Hematopoietic multipotent progenitor cell treated with erythropoietin and hydrocortisone succinate and interleukin-3 and kit ligand, for 6 days (in vitro differentiated cells): ENCODE data around the gene ARHGEF3.

Experiments used
- DNase-seq: peaks from one replicate; pipeline ENCODE4 v3.0.0-alpha.2; 2015

The ARHGEF3 gene

DNA sequence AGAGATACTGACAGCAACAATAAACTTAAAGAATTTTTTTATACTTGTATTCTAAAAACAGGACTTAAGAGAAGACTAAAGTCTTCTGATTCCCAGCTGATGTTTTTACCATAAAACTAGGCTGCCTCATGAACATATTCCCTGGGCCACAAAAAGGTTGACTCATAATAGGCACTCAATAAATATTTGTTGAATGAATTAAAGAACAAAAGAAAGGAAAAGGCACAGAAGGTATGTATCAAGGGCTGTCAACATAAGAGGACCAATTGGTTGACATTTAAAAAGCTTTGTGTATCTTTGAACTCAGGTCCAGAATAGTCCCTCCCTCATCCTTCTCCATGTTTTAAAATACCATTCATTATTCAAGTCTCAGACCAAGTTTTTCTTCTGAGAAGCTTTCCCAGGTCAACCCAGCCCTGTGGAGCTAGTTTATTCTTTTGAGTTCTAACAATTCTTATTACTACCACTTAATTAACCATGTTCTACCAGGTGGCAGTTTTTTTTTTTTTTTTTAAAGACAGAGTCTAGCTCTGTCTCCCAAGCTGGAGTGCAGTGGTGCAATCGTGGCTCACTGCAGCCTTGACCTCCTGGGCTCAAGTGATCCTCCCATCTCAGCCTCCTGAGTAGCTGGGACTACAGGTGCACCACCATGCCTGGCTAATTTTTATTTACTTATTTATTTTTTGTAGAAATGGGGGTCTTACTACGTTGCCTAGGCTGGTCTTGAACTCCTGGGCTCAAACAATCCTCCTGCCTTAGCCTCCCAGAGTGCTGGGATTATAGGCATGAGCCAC, 17.5 kb upstream of the ARHGEF3 start:
- no peak for DNase-seq

DNA sequence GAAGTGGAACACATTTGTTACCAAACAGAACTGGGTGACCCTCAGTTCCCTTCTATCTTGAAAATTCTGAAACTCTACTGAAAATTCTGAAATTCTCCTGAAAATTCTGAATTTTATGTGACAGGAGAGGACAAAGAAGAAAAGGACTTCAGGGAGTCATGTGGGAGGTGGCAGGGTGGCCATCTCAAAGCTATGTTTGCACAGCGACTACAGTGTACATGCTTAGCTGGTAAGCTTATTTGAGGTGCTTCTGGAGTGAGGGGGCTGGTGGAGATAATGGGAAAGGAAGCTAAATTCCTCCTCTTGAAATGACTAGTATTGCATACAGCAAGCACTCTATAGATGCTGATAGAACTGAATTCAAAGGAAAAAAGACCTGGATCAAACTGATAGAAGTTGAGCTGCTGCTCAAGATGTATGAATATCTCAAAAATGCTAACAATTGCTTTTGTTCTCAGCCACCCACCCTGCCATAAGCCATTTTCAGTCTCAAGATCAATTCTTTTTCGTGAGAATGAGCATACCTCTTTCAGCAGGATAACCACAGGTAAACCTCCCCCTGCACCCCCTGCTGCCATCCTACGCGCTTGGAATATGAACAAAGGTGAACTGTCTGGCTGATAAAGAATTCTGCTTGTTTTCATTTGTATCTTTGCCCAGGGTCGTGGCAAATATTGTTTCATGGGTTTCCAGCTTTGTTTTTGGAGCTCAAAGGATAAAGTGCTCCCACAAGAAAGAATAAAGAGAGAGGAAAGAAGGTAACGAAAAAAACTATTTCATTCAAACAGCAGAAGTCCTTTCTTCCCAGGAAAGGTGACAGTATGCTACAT, 16.6 kb upstream of the ARHGEF3 start:
- DNase-seq: no peak

DNA sequence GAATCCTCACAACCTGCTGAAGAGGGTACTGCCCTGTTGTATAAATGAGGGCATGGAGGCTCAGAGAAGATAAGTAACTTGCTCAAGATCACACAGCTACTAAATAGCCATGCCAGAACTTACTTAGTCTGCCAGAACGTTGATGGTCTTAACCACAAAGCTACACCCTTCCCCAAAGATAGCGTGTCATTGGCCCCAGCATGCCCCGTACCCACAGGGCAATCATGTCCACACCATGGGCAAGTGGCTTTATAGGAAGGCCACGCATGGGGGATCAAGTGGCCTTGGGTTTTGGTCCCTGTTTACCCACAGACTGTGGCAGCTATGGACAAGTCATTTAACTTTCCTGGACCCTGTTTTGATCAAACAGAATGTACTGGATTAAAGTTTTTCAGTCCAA, 15.9 kb upstream of the ARHGEF3 start:
- DNase-seq: peak; percentile 44

DNA sequence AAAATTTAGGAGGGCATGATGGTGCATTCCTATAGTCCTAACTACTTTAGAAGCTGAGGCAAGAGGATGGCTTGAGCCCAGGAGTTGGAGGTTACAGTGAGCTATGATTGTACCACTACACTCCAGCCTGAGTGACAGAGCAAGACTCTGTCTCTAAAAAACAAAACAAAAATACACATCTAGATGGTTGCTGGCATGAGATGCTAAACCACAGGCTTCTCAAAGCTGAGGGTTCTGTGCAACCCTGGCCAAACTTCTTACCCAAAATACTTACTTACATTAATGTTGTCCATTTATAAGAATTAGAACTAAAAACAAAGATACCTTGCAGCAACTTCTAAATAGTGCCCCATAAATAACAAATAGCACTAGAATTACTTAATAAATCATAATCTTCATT, 14.3 kb upstream of the ARHGEF3 start:
- no peak for DNase-seq

DNA sequence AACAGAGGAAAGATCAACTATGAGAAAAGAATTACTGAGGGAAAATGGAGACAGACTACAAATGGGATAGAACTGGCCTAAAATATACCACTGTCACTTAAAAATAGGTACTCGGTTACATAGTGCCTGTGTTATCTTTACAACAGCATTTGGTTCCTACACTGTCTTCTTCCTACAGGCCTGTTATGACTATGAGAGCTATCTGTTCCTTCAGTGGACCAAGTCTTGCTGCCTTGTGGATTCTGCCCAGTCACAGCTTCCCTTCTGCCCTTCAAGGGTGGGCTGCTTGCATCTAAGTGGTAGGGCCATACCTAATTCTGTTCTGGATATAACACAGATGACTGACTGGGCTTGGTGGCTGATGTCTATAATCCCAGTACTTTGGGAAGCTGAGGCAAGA, 13.8 kb upstream of the ARHGEF3 start:
- DNase-seq: no peak

DNA sequence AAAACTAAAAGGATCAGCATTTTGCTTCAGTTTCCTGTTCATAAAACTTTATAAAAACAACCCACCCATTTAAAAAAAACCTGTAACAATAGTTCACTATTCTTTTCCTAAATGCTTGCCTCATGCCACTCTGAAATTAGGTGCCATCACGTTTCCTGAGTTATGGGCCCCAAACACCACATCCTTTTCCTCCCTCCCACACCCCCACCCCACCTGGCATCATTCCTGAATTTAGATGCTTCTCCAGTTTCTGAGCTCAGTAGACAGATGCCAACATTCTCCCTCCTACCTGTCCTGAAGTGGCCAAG, 11.9 kb upstream of the ARHGEF3 start:
- no peak for DNase-seq

- no peak for DNase-seq
These were observed 11.3 kb upstream of the ARHGEF3 start for GRCh38 chr3:56812754-56813652.

- no peak for DNase-seq
These were observed 9.9 kb upstream of the ARHGEF3 start for GRCh38 chr3:56811546-56812202.

- no peak for DNase-seq
These were observed 9.1 kb upstream of the ARHGEF3 start for GRCh38 chr3:56810577-56811545.

DNA sequence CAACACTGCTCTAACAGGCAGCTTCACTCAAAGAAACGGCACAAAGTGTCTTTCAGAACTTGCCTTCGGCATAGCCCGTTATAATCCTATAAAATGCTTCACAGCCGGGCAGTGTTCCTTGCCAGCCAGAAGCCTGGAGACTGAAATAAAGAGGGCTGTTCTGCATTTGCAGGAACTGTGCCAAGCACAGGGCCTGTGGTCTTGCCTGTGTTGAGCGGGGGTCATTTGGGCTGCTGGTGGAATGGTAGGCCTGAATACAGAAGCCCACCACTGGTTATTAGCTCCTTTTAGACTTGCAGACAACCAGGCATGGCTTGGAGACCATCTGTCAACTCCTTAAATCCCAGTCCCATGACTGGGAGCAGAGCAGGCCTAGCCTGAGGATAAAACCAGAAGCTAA, 4.7 kb upstream of the ARHGEF3 start:
- DNase-seq: no peak

DNA sequence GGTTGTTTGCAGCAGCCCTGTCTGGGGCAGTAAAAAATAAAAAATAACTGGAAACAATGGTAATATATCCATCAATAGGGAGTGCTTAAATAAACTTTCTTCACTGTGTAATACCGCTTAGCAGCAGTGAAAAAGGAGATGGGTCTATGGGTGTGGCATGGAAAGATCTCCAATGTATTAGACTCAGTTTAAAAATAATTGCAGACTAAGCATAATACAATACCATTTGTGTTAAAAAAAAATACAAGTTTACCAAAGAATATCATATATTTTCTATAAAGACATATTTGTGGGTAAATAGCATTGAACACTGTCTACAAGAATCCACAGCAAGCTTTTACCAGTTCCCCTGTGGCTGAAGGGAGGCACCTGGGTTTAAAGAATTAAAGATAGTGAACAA, 1.0 kb upstream of the ARHGEF3 start:
- DNase-seq: no peak

- no peak for DNase-seq
These were observed 613 bp upstream of the ARHGEF3 start for GRCh38 chr3:56802378-56802745.

DNA sequence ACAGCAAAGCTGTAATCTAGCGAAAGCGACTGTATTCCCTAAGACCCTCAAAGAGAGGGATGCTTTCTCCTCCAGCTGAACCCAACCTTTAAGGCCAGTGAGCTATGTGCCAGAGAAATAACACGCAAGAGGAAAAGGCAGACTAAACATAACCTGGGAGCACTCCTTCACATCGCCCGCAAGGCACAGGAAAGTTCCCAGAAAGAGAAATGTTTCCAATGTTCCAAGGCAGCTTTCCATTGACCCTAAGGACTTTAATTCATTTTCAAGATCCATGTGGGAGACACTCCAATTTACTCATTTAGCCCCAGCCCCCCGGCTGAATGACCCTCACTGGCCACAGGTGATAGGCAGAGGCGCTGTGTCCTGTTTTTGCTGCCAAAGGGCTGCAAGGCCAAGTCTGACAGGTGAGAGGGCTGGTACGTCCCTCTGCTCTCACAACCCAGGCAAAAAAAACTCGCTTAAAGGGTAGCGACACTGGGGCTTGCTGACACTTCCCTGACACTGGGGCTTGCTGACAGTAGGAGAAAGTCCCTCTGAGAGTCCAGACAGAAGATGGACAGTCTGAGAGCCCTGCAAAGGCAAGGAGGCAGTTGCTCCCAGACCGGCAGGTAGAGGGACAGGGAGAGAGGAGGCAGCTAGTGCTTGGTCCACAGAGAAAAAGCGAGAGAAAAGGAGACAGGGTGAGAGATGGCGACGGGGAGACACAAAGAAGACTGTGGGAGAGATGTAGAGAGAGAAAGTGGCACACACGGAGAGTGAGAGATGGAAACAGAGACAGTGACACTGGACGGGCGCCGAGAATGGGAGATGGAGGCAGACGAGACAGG, 702 bp downstream of the ARHGEF3 start:
- DNase-seq: peak; percentile 28

DNA sequence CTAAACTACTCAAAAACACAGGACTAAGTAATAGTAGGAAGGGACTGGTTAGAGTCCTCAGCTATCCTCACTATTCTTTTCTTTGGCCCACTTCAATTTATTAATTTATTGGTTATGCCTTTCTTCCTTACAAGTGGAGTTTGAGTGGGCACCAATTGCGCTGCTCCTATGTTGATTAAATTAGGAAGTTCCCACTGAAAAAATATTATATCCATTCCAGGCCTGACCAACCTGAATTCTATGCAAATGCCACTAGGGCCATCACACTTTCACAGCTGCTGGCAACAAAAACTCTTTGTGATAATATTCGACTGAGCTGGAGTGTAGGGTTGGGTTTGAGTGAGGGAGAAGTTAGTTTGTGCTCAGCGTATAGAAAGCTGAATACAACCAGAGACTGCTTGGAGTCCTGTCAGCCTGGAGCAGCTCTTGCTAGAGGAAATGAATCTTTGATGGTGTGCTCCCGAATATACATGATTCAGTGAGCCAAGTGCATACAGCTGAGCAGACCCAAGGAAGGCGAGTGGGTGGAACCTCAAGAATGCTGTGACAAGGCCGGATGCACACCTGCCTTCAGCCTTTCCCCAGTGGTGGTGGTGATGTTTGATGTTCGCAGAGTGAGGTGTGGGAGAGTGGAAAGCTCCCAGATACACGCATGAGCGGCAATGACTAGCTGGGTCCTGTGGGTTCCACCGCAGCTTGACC, 1.5 kb downstream of the ARHGEF3 start:
- DNase-seq: no peak

GRCh38 chr3:56799251-56799882, 2.4 kb downstream of the ARHGEF3 start:
- peak; percentile 92 for DNase-seq

- no peak for DNase-seq
These were observed 4.8 kb downstream of the ARHGEF3 start for GRCh38 chr3:56796996-56797395.

DNA sequence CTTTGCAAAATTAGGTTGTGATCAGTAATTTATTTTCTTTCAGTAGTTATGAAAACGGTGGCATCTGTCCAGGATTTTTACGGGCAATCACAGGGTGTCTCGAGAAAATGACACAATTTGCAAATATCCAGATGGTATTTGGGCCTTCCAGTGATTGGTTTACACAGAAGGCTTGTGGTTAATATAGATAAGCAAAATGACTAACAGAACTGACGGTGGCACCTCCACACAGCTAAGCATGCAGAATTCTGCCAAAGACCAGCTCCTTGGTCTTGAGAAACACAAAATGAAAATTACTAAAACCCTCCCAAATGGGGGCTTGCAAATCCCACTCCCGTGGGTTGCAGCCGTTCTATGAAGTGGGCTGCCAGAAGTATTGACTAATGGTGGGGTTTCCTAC, 5.5 kb downstream of the ARHGEF3 start:
- peak; percentile 89 for DNase-seq

DNA sequence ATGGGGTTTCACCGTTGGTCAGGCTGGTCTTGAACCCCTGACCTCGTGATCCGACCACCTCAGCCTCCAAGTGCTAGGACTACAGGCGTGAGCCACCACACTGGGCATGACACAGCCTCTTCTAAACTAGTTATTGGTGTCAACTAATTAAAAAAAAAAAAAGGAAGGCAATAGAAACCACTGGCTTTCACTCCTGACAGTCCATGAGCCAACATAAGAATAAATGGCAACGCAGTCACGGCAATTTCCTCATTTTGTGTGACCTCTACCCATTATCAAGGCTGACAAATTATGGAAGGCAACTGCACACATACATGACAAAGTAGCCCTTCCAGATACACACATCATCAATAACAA, 5.9 kb downstream of the ARHGEF3 start:
- no peak for DNase-seq

GRCh38 chr3:56795097-56795828, 6.5 kb downstream of the ARHGEF3 start:
- no peak for DNase-seq
